Bronchial epithelial cell (primary cell): Measurements from ENCODE around the gene WNT7A. TPM values are rescaled to one million over a fixed set of nuclear protein-coding genes. Genes with fewer than 3 reads are reported as not detected.

Experiments used
- DNase-seq: peaks from one replicate; pipeline ENCODE4 v3.0.0-alpha.2; 2010; ENCODE audit warnings: low read depth
- FAIRE-seq: peaks from 2 replicates; lab custom pipeline; 2011; peaks lifted over from hg19 to GRCh38; lab: Jason Lieb, UNC
- H3K27me3 ChIP-seq: 2 replicates; pipeline ENCODE4 v1.5.1; 2011; ENCODE audit warnings: low read length; ENCODE audit not compliant: control insufficient read depth, insufficient read depth
- H3K36me3 ChIP-seq: 2 replicates; pipeline ENCODE4 v1.5.1; 2011; ENCODE audit warnings: low read length; ENCODE audit not compliant: control insufficient read depth, insufficient read depth
- H3K4me3 ChIP-seq: 2 replicates; pipeline ENCODE4 v1.5.1; 2011; ENCODE audit warnings: mild to moderate bottlenecking, low read depth, low read length, control low read depth
- CTCF ChIP-seq: IDR thresholded peaks from 2 replicates; pipeline ENCODE4 v1.5.1; 2011; ENCODE audit warnings: mild to moderate bottlenecking, moderate library complexity, low read length, control low read depth, inconsistent platforms; ENCODE audit not compliant: insufficient read depth, severe bottlenecking
- total RNA-seq: library from RNA; depleted of rRNA; stranded (reverse); fragments of >200 nt; gene quantifications from 2 replicates; pipeline ENCODE4 v1.2.1, GENCODE V29; 2014

WNT7A gene
- total RNA-seq, 1 donor from 2014 or later = 13.4 TPM

- Histone ChIP-seq H3K4me3 (no peak overlapping the region), H3K27me3 (no peaks in the 10 kb centered on the region), H3K36me3 (peaks cover 10% of the 10 kb centered on the region)
- TF ChIP-seq CTCF = no peak
- DNase-seq (no peak), FAIRE-seq (no peak)
Measured at GRCh38 chr3:13844911-13845310, 35.0 kb downstream of the WNT7A start.

- no peaks in the 10 kb centered on the region for H3K27me3 ChIP-seq
- no peak for DNase-seq
- no peak for TF ChIP-seq CTCF
- FAIRE-seq = peak; percentile 91
- H3K4me3 ChIP-seq = no peak overlapping the region
- peaks cover 10% of the 10 kb centered on the region for H3K36me3 ChIP-seq
Measured at GRCh38 chr3:13844286-13844685, 35.6 kb downstream of the WNT7A start.

DNA sequence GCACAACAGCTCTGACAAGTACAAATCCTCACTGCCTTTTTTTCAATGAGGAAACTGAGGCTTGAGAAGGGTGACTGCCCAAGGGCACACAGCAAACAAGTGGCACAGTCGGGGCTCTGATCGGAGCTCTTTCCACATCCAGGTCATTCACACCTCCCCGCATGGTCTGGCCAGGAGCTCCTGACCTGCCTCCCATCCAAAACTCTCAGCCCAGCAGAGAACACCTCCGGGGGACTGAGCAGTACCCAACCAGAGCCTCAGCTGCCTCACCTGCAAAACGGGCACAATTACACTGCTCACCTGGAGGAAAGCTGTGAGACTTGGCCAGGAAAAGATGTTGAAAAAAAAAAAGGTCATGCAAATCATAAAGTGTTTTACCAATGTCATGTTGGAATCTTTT lies 36.5 kb downstream of the WNT7A start:
- no peak for FAIRE-seq
- no peaks in the 10 kb centered on the region for H3K27me3 ChIP-seq
- TF ChIP-seq CTCF = no peak
- DNase-seq = no peak
- peaks cover 10% of the 10 kb centered on the region for H3K36me3 ChIP-seq
- H3K4me3 ChIP-seq = no peak overlapping the region

DNA sequence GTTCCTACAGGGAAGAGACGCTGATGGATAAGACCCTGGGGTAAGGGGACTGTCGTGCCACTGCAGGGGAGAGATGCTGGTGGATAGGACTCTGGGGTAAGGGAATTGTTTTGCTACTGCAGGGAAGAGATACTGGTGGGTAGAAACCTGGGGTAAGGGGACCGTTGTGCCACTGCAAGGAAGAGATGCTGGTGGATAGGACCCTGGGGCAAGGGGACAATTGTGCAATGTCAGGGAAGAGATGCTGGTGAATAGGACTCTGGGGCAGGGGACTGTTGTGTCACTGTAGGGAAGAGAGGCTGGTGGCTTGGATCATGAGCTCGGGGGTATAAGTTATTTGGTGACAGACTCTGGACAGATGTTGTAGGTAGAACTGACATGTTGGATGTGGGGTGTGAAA lies 37.6 kb downstream of the WNT7A start:
- no peak for TF ChIP-seq CTCF
- Histone ChIP-seq H3K36me3 (peaks cover 10% of the 10 kb centered on the region), H3K4me3 (no peak overlapping the region), H3K27me3 (no peaks in the 10 kb centered on the region)
- FAIRE-seq (no peak), DNase-seq (no peak)

DNA sequence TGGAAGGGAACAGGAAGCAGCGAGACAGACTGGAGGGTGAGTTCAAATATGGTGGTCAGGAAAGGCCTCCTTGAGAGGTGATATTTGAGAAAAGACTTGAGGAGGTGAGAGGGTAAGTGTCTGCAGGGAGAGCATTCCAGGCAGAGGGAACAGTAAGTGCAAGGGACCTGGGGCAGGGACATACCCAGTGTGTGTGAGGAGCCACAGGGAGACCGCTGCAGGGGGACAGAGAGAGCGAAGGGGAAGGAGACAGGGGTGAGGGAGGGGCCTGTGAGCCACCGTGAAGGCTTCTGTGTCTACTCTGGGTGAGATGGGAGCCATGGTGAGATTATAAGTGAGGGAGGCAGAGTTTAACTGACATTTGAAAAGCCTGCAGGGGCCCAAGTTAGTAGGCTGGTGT lies 38.0 kb downstream of the WNT7A start:
- Histone ChIP-seq H3K36me3 (peaks cover 10% of the 10 kb centered on the region), H3K27me3 (no peaks in the 10 kb centered on the region), H3K4me3 (no peak overlapping the region)
- FAIRE-seq (no peak), DNase-seq (no peak)
- no peak for TF ChIP-seq CTCF

- peaks cover 10% of the 10 kb centered on the region for H3K36me3 ChIP-seq
- peak; percentile 64 for DNase-seq
- no peaks in the 10 kb centered on the region for H3K27me3 ChIP-seq
- FAIRE-seq = no peak
- H3K4me3 ChIP-seq = no peak overlapping the region
- no peak for TF ChIP-seq CTCF
Measured at GRCh38 chr3:13841141-13841540, 38.7 kb downstream of the WNT7A start.
